Neural cell (in vitro differentiated cells): ENCODE measurements around the gene CDK11B. TPM values are rescaled to one million over a fixed set of nuclear protein-coding genes. Genes with fewer than 3 reads are reported as not detected.
"Not testable (repeated sequence)": the region's sequence is repeated elsewhere in the genome, so short reads cannot be mapped to it uniquely, and the experiment has no call there.

Experiments
- H2AFZ ChIP-seq: fragments of 200-600, 300-800 bp; sonication (generic), shearing (Covaris generic); 2 replicates; pipeline ENCODE4 v1.6.0; 2014; ENCODE audit warnings: low read depth, mild to moderate bottlenecking, antibody characterized with exemption, low read length, moderate library complexity
- H3F3A ChIP-seq: fragments of 200-600 bp; shearing (Covaris generic); 2 replicates; pipeline ENCODE4 v1.6.1; 2016; ENCODE audit warnings: mild to moderate bottlenecking, moderate library complexity, mixed read lengths, antibody characterized with exemption, low read length; ENCODE audit not compliant: insufficient read depth, poor library complexity, severe bottlenecking
- H3K27ac ChIP-seq: fragments of 200-600, 300-800 bp; sonication (generic), shearing (Covaris generic); 2 replicates; pipeline ENCODE4 v1.5.1; 2014; ENCODE audit warnings: mild to moderate bottlenecking, low read length, moderate library complexity
- H3K27me3 ChIP-seq: fragments of 300-800, 200-600 bp; sonication (generic), shearing (Covaris generic); 2 replicates; pipeline ENCODE4 v1.6.0; 2014; ENCODE audit warnings: mild to moderate bottlenecking, low read depth, low read length, moderate library complexity; ENCODE audit not compliant: insufficient read depth
- H3K36me3 ChIP-seq: fragments of 300-800, 200-600 bp; sonication (generic), shearing (Covaris generic); 2 replicates; pipeline ENCODE4 v1.5.1; 2014; ENCODE audit warnings: mild to moderate bottlenecking, antibody characterized with exemption, low read length, moderate library complexity; ENCODE audit not compliant: insufficient read depth
- H3K4me2 ChIP-seq: fragments of 300-800, 200-600 bp; sonication (generic), shearing (Covaris generic); 2 replicates; pipeline ENCODE4 v1.6.0; 2014; ENCODE audit warnings: mild to moderate bottlenecking, low read length
- H3K4me3 ChIP-seq: fragments of 300-800, 200-600 bp; sonication (generic), shearing (Covaris generic); 2 replicates; pipeline ENCODE4 v1.5.1; 2014; ENCODE audit warnings: mild to moderate bottlenecking, low read length, moderate library complexity
- H3K79me2 ChIP-seq: fragments of 200-600 bp; shearing (Covaris generic); replicated peaks from 2 replicates; pipeline ENCODE4 v1.6.0; 2014; ENCODE audit warnings: mild to moderate bottlenecking, low read length, moderate library complexity; ENCODE audit not compliant: insufficient read depth
- H3K9ac ChIP-seq: fragments of 300-800, 200-600 bp; sonication (generic), shearing (Covaris generic); 2 replicates; pipeline ENCODE4 v1.6.1; 2016; ENCODE audit warnings: mild to moderate bottlenecking, low read length, mixed read lengths
- H3K9me2 ChIP-seq: fragments of 200-600 bp; shearing (Covaris generic); 2 replicates; pipeline ENCODE4 v1.6.1; 2016; ENCODE audit warnings: mild to moderate bottlenecking, low read length, mixed read lengths; ENCODE audit not compliant: insufficient read depth
- H3K9me3 ChIP-seq: fragments of 200-600, 300-800 bp; sonication (generic), shearing (Covaris generic); 2 replicates; pipeline ENCODE4 v1.6.1; 2016; ENCODE audit warnings: mild to moderate bottlenecking, mixed run types, low read length, moderate library complexity, mixed read lengths
- H4K20me1 ChIP-seq: fragments of 200-600 bp; shearing (Covaris generic); 2 replicates; pipeline ENCODE4 v1.6.1; 2016; ENCODE audit warnings: mild to moderate bottlenecking, mixed run types; ENCODE audit not compliant: insufficient read depth
- CTCF ChIP-seq: fragments of 450-650 bp; IDR thresholded peaks from 2 replicates; pipeline ENCODE4 v1.5.1; 2014; ENCODE audit warnings: antibody characterized with exemption, mild to moderate bottlenecking, moderate library complexity; ENCODE audit not compliant: poor library complexity, severe bottlenecking
- EP300 ChIP-seq: fragments of 450-650 bp; conservative IDR thresholded peaks from 2 replicates; pipeline ENCODE4 v1.6.1; 2014; ENCODE audit warnings: antibody characterized with exemption, mild to moderate bottlenecking, moderate library complexity; ENCODE audit not compliant: poor library complexity, severe bottlenecking
- EZH2 ChIP-seq: fragments of 200-600, 300-800 bp; shearing (Covaris generic), sonication (generic); IDR thresholded peaks from 2 replicates; pipeline ENCODE4 v1.6.1; 2014; ENCODE audit warnings: antibody characterized with exemption, low read length, borderline replicate concordance, mild to moderate bottlenecking; ENCODE audit not compliant: insufficient read depth, poor library complexity, severe bottlenecking
- MXI1 ChIP-seq: fragments of 450-650 bp; conservative IDR thresholded peaks from 2 replicates; pipeline ENCODE4 v1.6.1; 2014; ENCODE audit warnings: antibody characterized with exemption, mild to moderate bottlenecking; ENCODE audit not compliant: poor library complexity, severe bottlenecking
- POLR2AphosphoS5 ChIP-seq: IDR thresholded peaks from 2 replicates; pipeline ENCODE4 v1.6.1; 2012
- RAD21 ChIP-seq: fragments of 450-650 bp; conservative IDR thresholded peaks from 2 replicates; pipeline ENCODE4 v1.6.1; 2014; ENCODE audit warnings: antibody characterized with exemption, mild to moderate bottlenecking, moderate library complexity
- REST ChIP-seq: IDR thresholded peaks from 2 replicates; pipeline ENCODE4 v1.6.1; 2012; ENCODE audit warnings: borderline replicate concordance
- SMC3 ChIP-seq: fragments of 450-650 bp; conservative IDR thresholded peaks from 2 replicates; pipeline ENCODE4 v1.6.1; 2014; ENCODE audit warnings: antibody characterized with exemption, mild to moderate bottlenecking, moderate library complexity; ENCODE audit not compliant: poor library complexity
- TAF1 ChIP-seq: IDR thresholded peaks from 2 replicates; pipeline ENCODE4 v1.6.1; 2012; ENCODE audit warnings: low read depth
- polyA plus RNA-seq: library from polyadenylated mRNA; depleted of rRNA; stranded (reverse); fragments of >200 nt; gene quantifications from 2 replicates; pipeline ENCODE4 v1.2.3, GENCODE V29; 2014

The CDK11B gene
- polyA plus RNA-seq, 1 donor from 2014 or later, result 9.6 TPM

GRCh38 chr1:1677718-1678580, 19.1 kb upstream of the CDK11B start:
- H2AFZ ChIP-seq, result no peak overlapping the region
- H4K20me1 ChIP-seq, result no peaks in the 10 kb centered on the region
- no peak overlapping the region for H3K9ac ChIP-seq
- no peaks in the 10 kb centered on the region for H3F3A ChIP-seq
- no peak overlapping the region for H3K4me2 ChIP-seq
- H3K79me2 ChIP-seq, result peaks cover 27% of the 10 kb centered on the region
- H3K27ac ChIP-seq, result no peak overlapping the region
- H3K36me3 ChIP-seq, result no peaks in the 10 kb centered on the region
- H3K9me2 ChIP-seq, result no peaks in the 10 kb centered on the region
- TF ChIP-seq POLR2AphosphoS5, result no peak
- TF ChIP-seq EP300, result no peak
- no peak for TF ChIP-seq TAF1
- no peak for TF ChIP-seq RAD21
- no peak for TF ChIP-seq MXI1
- no peak for TF ChIP-seq CTCF
- no peak for TF ChIP-seq REST
- no peak for TF ChIP-seq EZH2
- no peak for TF ChIP-seq SMC3
- H3K9me3 ChIP-seq, result no peaks in the 10 kb centered on the region
- H3K4me3 ChIP-seq, result no peak overlapping the region
- no peaks in the 10 kb centered on the region for H3K27me3 ChIP-seq

GRCh38 chr1:1676087-1676486, 17.3 kb upstream of the CDK11B start:
- peaks cover 24% of the 10 kb centered on the region for H3K79me2 ChIP-seq
- H3F3A ChIP-seq, H3K36me3 ChIP-seq, H3K27ac ChIP-seq, H2AFZ ChIP-seq, H3K4me2 ChIP-seq, H3K9me3 ChIP-seq, H3K9me2 ChIP-seq, H3K27me3 ChIP-seq, H4K20me1 ChIP-seq, H3K4me3 ChIP-seq, H3K9ac ChIP-seq: not testable (repeated sequence)

GRCh38 chr1:1675218-1675617, 16.4 kb upstream of the CDK11B start:
- H3K79me2 ChIP-seq, result peaks cover 20% of the 10 kb centered on the region
- H3K36me3 ChIP-seq, H3K9me2 ChIP-seq, H3K9ac ChIP-seq, H3F3A ChIP-seq, H4K20me1 ChIP-seq, H3K4me2 ChIP-seq, H3K27me3 ChIP-seq, H3K27ac ChIP-seq, H3K4me3 ChIP-seq, H2AFZ ChIP-seq, H3K9me3 ChIP-seq: not testable (repeated sequence)

- H3K36me3 ChIP-seq, H2AFZ ChIP-seq, H3K4me2 ChIP-seq, H3K9me2 ChIP-seq, H3K9ac ChIP-seq, H4K20me1 ChIP-seq, H3K27me3 ChIP-seq, H3K4me3 ChIP-seq, H3K27ac ChIP-seq, H3F3A ChIP-seq, H3K9me3 ChIP-seq: not testable (repeated sequence)
- H3K79me2 ChIP-seq, result peaks cover 17% of the 10 kb centered on the region
These were observed 16.0 kb upstream of the CDK11B start for GRCh38 chr1:1674806-1675205.
